ENCODE data around the gene PLA2G3. TPM values are rescaled to one million over a fixed set of nuclear protein-coding genes. Genes with fewer than 3 reads are reported as not detected.

The PLA2G3 gene
- polyA plus RNA-seq, 1 experiment = 0.04 TPM

GRCh38 chr22:31122532-31123291, 17.6 kb downstream of the PLA2G3 start, which contains the start of gene INPP5J:
Gene INPP5J (plus strand): TSS chr22:31122966. CDS start chr22:31123015, 49 bp downstream.
- no peak for TF ChIP-seq CTCF (IDR thresholded peaks at IDR 0.05; ENCODE audit: insufficient read depth, low read depth, low read length)
- ChIA-PET CTCF (interaction anchor here (1.0 to 1.4 kb wide), 2 partner anchors 14 to 33 kb away, joined by 3 to 5 read pairs; no protein-coding TSS in a partner anchor), POLR2A (no interaction called here)
- Histone ChIP-seq H3K27me3 (ENCODE audit: control insufficient read depth, insufficient read depth, low read length) (no peaks in the 10 kb centered on the region; the same call in 1 of the 2 replicates), H3K4me3 (ENCODE audit: low read depth, low read length) (peak within 1 kb of the TSS; percentile 52), H3K36me3 (ENCODE audit: control insufficient read depth, insufficient read depth, low read length) (no peaks in the 10 kb centered on the region)
- DNase-seq (ENCODE audit: low read depth) = no peak

GRCh38 chr22:31122196-31122531, 18.1 kb downstream of the PLA2G3 start:
- DNase-seq (ENCODE audit: low read depth) = no peak
- Histone ChIP-seq H3K27me3 (ENCODE audit: control insufficient read depth, insufficient read depth, low read length) (no peaks in the 10 kb centered on the region; the same call in 1 of the 2 replicates), H3K36me3 (ENCODE audit: control insufficient read depth, insufficient read depth, low read length) (no peaks in the 10 kb centered on the region), H3K4me3 (ENCODE audit: low read depth, low read length) (no peak overlapping the region)
- POLR2A ChIA-PET = no interaction called here
- TF ChIP-seq CTCF (IDR thresholded peaks at IDR 0.05; ENCODE audit: insufficient read depth, low read depth, low read length) = no peak
- CTCF ChIA-PET = interaction anchor here (1.0 to 1.4 kb wide), 2 partner anchors 14 to 32 kb away, joined by 3 to 5 read pairs; no protein-coding TSS in a partner anchor

- H3K27me3 ChIP-seq (ENCODE audit: control insufficient read depth, insufficient read depth, low read length) = no peaks in the 10 kb centered on the region; the same call in 1 of the 2 replicates
- H3K36me3 ChIP-seq (ENCODE audit: control insufficient read depth, insufficient read depth, low read length) = no peaks in the 10 kb centered on the region
- no peak overlapping the region for H3K4me3 ChIP-seq (ENCODE audit: low read depth, low read length)
- DNase-seq (ENCODE audit: low read depth) = no peak
- no peak for TF ChIP-seq CTCF (IDR thresholded peaks at IDR 0.05; ENCODE audit: insufficient read depth, low read depth, low read length)
- ChIA-PET CTCF (interaction anchor here (0.9 to 1.4 kb wide), 2 partner anchors 25 to 31 kb away, joined by 3 read pairs; no protein-coding TSS in a partner anchor), POLR2A (no interaction called here)
Measured at GRCh38 chr22:31121403-31121802, 18.9 kb downstream of the PLA2G3 start.

- no peak for TF ChIP-seq CTCF (IDR thresholded peaks at IDR 0.05; ENCODE audit: insufficient read depth, low read depth, low read length)
- ChIA-PET CTCF (interaction anchor here (0.9 to 1.1 kb wide), 2 partner anchors 13 to 24 kb away, joined by 3 to 6 read pairs; partner anchors contain the start of gene SELENOM), POLR2A (no interaction called here)
- Histone ChIP-seq H3K36me3 (ENCODE audit: control insufficient read depth, insufficient read depth, low read length) (no peaks in the 10 kb centered on the region), H3K4me3 (ENCODE audit: low read depth, low read length) (no peak overlapping the region), H3K27me3 (ENCODE audit: control insufficient read depth, insufficient read depth, low read length) (no peaks in the 10 kb centered on the region; the same call in 1 of the 2 replicates)
- no peak for DNase-seq (ENCODE audit: low read depth)
Measured at GRCh38 chr22:31120642-31121041, 19.7 kb downstream of the PLA2G3 start.

- Histone ChIP-seq H3K4me3 (ENCODE audit: low read depth, low read length) (no peak overlapping the region), H3K27me3 (ENCODE audit: control insufficient read depth, insufficient read depth, low read length) (no peaks in the 10 kb centered on the region; the same call in 1 of the 2 replicates), H3K36me3 (ENCODE audit: control insufficient read depth, insufficient read depth, low read length) (no peaks in the 10 kb centered on the region)
- CTCF ChIA-PET = interaction anchor here (0.9 to 1.6 kb wide), 3 partner anchors 13 to 30 kb away, joined by 3 to 6 read pairs (median 3); partner anchors contain the start of gene SELENOM
- DNase-seq (ENCODE audit: low read depth) = no peak
- POLR2A ChIA-PET = no interaction called here
- TF ChIP-seq CTCF (IDR thresholded peaks at IDR 0.05; ENCODE audit: insufficient read depth, low read depth, low read length) = no peak
Measured at GRCh38 chr22:31120230-31120629, 20.1 kb downstream of the PLA2G3 start.

All from BJ (cell line).